Epidermal melanocyte (primary cell): ENCODE measurements around the gene PRR5.

Source experiments
- DNase-seq: peaks from one replicate; pipeline ENCODE4 v3.0.0; 2011; ENCODE audit warnings: low spot score; ENCODE audit not compliant: insufficient read length

The PRR5 gene

GRCh38 chr22:44753189-44754042 lies 51.4 kb downstream of the PRR5 start:
- DNase-seq = no peak

- no peak for DNase-seq
Measured at GRCh38 chr22:44754998-44755397, 53.0 kb downstream of the PRR5 start.

- DNase-seq = no peak
Measured at GRCh38 chr22:44755417-44755816, 53.4 kb downstream of the PRR5 start.

GRCh38 chr22:44755956-44756361 lies 54.0 kb downstream of the PRR5 start:
- DNase-seq = no peak

- DNase-seq = no peak
Measured at GRCh38 chr22:44758344-44758973, 56.5 kb downstream of the PRR5 start.

GRCh38 chr22:44759001-44759400 lies 57.0 kb downstream of the PRR5 start:
- no peak for DNase-seq

GRCh38 chr22:44759430-44760310 lies 57.7 kb downstream of the PRR5 start:
- no peak for DNase-seq

GRCh38 chr22:44760476-44760875 lies 58.5 kb downstream of the PRR5 start:
- no peak for DNase-seq

GRCh38 chr22:44761025-44761424 lies 59.0 kb downstream of the PRR5 start:
- DNase-seq = no peak

- no peak for DNase-seq
Measured at GRCh38 chr22:44764373-44764772, 62.4 kb downstream of the PRR5 start.

- DNase-seq = no peak
Measured at GRCh38 chr22:44764974-44765373, 63.0 kb downstream of the PRR5 start.

- DNase-seq = no peak
Measured at GRCh38 chr22:44765571-44766285, 63.7 kb downstream of the PRR5 start.

- DNase-seq = no peak
Measured at GRCh38 chr22:44773082-44773481, 71.1 kb downstream of the PRR5 start.

GRCh38 chr22:44775862-44776261 lies 73.9 kb downstream of the PRR5 start:
- no peak for DNase-seq

- no peak for DNase-seq
Measured at GRCh38 chr22:44776605-44777363, 74.8 kb downstream of the PRR5 start.

- DNase-seq = no peak
Measured at GRCh38 chr22:44777364-44777755, 75.4 kb downstream of the PRR5 start.

GRCh38 chr22:44780876-44781449 lies 79.0 kb downstream of the PRR5 start:
- DNase-seq = no peak

- no peak for DNase-seq
Measured at GRCh38 chr22:44782363-44782963, 80.5 kb downstream of the PRR5 start.

GRCh38 chr22:44783091-44783490 lies 81.1 kb downstream of the PRR5 start:
- no peak for DNase-seq

GRCh38 chr22:44783581-44783980 lies 81.6 kb downstream of the PRR5 start:
- no peak for DNase-seq
